ENCODE data around the gene VAMP4.

VAMP4 gene

DNA sequence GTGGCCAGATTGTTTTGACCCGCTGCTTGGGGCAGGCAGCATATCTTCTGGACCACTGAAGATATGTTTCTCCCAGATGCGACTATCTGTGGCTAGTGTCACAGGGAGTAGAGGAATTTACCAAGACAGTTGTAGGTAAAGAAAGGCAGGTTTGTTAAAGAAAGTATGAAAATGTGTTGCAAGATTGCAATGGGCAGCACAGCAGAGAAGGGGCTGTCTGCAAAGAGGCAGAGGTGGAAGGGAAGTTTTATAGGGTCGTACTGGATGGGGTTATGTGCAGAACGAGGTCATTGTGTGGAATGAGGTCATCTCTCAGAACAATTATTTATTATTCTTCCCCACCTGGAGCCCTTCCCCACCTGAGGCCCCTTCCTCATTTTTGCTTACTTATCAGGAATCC is 15.0 kb upstream of the VAMP4 start:
- Histone ChIP-seq H3K9ac (ENCODE audit: low read length) (no peak overlapping the region), H4K5ac (ENCODE audit: low read length) (no peak overlapping the region), H3K36me3 (ENCODE audit: control insufficient read depth, insufficient read depth, low read length) (no peaks in the 10 kb centered on the region), H3K27me3 (ENCODE audit: insufficient read depth, low read length, poor library complexity) (no peaks in the 10 kb centered on the region), H3K79me1 (ENCODE audit: low read length) (no peaks in the 10 kb centered on the region), H2BK120ac (ENCODE audit: low read depth, low read length) (no peak overlapping the region), H3K4me2 (ENCODE audit: low read length) (no peak overlapping the region), H3K4me1 (ENCODE audit: control insufficient read depth, low read depth, low read length) (no peaks in the 10 kb centered on the region), H2BK5ac (ENCODE audit: low read length) (no peak overlapping the region), H3K23ac (ENCODE audit: low read length) (no peak overlapping the region), H3K4me3 (ENCODE audit: low read length) (no peak overlapping the region), H3K79me2 (ENCODE audit: control insufficient read depth, insufficient read depth, low read length) (no peaks in the 10 kb centered on the region), H3K56ac (ENCODE audit: low read length) (no peak overlapping the region), H2BK15ac (replicated peaks; ENCODE audit: low read depth) (no peak overlapping the region), H4K8ac (ENCODE audit: low read depth, low read length) (no peak overlapping the region), H2AK5ac (ENCODE audit: low read length) (no peak overlapping the region), H3K18ac (ENCODE audit: low read length) (no peak overlapping the region), H3K4ac (ENCODE audit: low read depth, low read length) (no peak overlapping the region), H3K27ac (ENCODE audit: low read depth, low read length) (no peak overlapping the region)
- no CpG with 5 or more reads among the region's 4 CpGs for WGBS (ENCODE audit: extremely low coverage, insufficient coverage, low lambda C conversion rate)
- DNase-seq = no peak

GRCh38 chr1:171754971-171755370 is 13.1 kb upstream of the VAMP4 start:
- Histone ChIP-seq H3K79me2 (ENCODE audit: control insufficient read depth, insufficient read depth, low read length) (no peaks in the 10 kb centered on the region), H2BK15ac (replicated peaks; ENCODE audit: low read depth) (no peak overlapping the region), H3K56ac (ENCODE audit: low read length) (no peak overlapping the region), H3K9ac (ENCODE audit: low read length) (no peak overlapping the region), H3K4me3 (ENCODE audit: low read length) (no peak overlapping the region), H3K4ac (ENCODE audit: low read depth, low read length) (no peak overlapping the region), H3K23ac (ENCODE audit: low read length) (no peak overlapping the region), H3K79me1 (ENCODE audit: low read length) (no peaks in the 10 kb centered on the region), H2BK120ac (ENCODE audit: low read depth, low read length) (no peak overlapping the region), H2BK5ac (ENCODE audit: low read length) (no peak overlapping the region), H3K36me3 (ENCODE audit: control insufficient read depth, insufficient read depth, low read length) (no peaks in the 10 kb centered on the region), H3K27ac (ENCODE audit: low read depth, low read length) (no peak overlapping the region), H3K4me1 (ENCODE audit: control insufficient read depth, low read depth, low read length) (no peaks in the 10 kb centered on the region), H3K18ac (ENCODE audit: low read length) (no peak overlapping the region), H3K4me2 (ENCODE audit: low read length) (no peak overlapping the region), H2AK5ac (ENCODE audit: low read length) (no peak overlapping the region), H3K27me3 (ENCODE audit: insufficient read depth, low read length, poor library complexity) (no peaks in the 10 kb centered on the region), H4K8ac (ENCODE audit: low read depth, low read length) (no peak overlapping the region), H4K5ac (ENCODE audit: low read length) (no peak overlapping the region)
- DNase-seq = no peak
- no CpG with 5 or more reads among the region's 1 CpG for WGBS (ENCODE audit: extremely low coverage, insufficient coverage, low lambda C conversion rate)

DNA sequence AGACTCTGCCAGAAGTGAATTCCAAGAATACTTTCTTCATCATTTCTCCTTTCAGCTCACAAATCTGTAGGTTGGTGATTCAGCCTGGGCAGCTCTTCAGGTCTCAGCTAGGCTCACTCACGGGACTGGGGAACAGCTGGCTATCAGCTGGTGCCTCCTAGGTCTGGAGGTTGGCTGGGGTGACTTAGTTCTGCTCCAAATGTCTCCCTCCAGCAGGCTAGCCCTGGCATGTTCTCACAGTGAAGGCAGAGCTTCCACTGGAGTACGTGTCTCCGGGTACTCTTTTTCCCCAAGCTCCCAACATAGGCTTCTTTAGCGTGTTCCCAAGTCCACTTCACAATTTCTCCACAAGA is 12.5 kb upstream of the VAMP4 start:
- H2AK5ac ChIP-seq (ENCODE audit: low read length) = no peak overlapping the region
- H3K9ac ChIP-seq (ENCODE audit: low read length) = no peak overlapping the region
- no CpG with 5 or more reads among the region's 4 CpGs for WGBS (ENCODE audit: extremely low coverage, insufficient coverage, low lambda C conversion rate)
- H3K4me1 ChIP-seq (ENCODE audit: control insufficient read depth, low read depth, low read length) = no peaks in the 10 kb centered on the region
- H2BK15ac ChIP-seq (replicated peaks; ENCODE audit: low read depth) = no peak overlapping the region
- H3K56ac ChIP-seq (ENCODE audit: low read length) = no peak overlapping the region
- peak; percentile 29 for DNase-seq
- no peak overlapping the region for H3K4ac ChIP-seq (ENCODE audit: low read depth, low read length)
- no peak overlapping the region for H3K4me2 ChIP-seq (ENCODE audit: low read length)
- H3K4me3 ChIP-seq (ENCODE audit: low read length) = no peak overlapping the region
- no peak overlapping the region for H4K5ac ChIP-seq (ENCODE audit: low read length)
- no peak overlapping the region for H2BK120ac ChIP-seq (ENCODE audit: low read depth, low read length)
- no peak overlapping the region for H4K8ac ChIP-seq (ENCODE audit: low read depth, low read length)
- H3K23ac ChIP-seq (ENCODE audit: low read length) = no peak overlapping the region
- no peaks in the 10 kb centered on the region for H3K79me2 ChIP-seq (ENCODE audit: control insufficient read depth, insufficient read depth, low read length)
- no peak overlapping the region for H3K18ac ChIP-seq (ENCODE audit: low read length)
- H3K27me3 ChIP-seq (ENCODE audit: insufficient read depth, low read length, poor library complexity) = no peaks in the 10 kb centered on the region
- no peaks in the 10 kb centered on the region for H3K36me3 ChIP-seq (ENCODE audit: control insufficient read depth, insufficient read depth, low read length)
- no peak overlapping the region for H2BK5ac ChIP-seq (ENCODE audit: low read length)
- no peak overlapping the region for H3K27ac ChIP-seq (ENCODE audit: low read depth, low read length)
- no peaks in the 10 kb centered on the region for H3K79me1 ChIP-seq (ENCODE audit: low read length)

GRCh38 chr1:171753685-171754352 is 12.0 kb upstream of the VAMP4 start:
- no peak overlapping the region for H4K5ac ChIP-seq (ENCODE audit: low read length)
- H3K4me1 ChIP-seq (ENCODE audit: control insufficient read depth, low read depth, low read length) = no peaks in the 10 kb centered on the region
- no peak overlapping the region for H4K8ac ChIP-seq (ENCODE audit: low read depth, low read length)
- no peak overlapping the region for H3K27ac ChIP-seq (ENCODE audit: low read depth, low read length)
- H2AK5ac ChIP-seq (ENCODE audit: low read length) = no peak overlapping the region
- no peak overlapping the region for H2BK15ac ChIP-seq (replicated peaks; ENCODE audit: low read depth)
- no peaks in the 10 kb centered on the region for H3K79me2 ChIP-seq (ENCODE audit: control insufficient read depth, insufficient read depth, low read length)
- no peak overlapping the region for H3K4me3 ChIP-seq (ENCODE audit: low read length)
- no CpG with 5 or more reads among the region's 4 CpGs for WGBS (ENCODE audit: extremely low coverage, insufficient coverage, low lambda C conversion rate)
- no peak overlapping the region for H2BK120ac ChIP-seq (ENCODE audit: low read depth, low read length)
- H3K27me3 ChIP-seq (ENCODE audit: insufficient read depth, low read length, poor library complexity) = no peaks in the 10 kb centered on the region
- DNase-seq = no peak
- no peak overlapping the region for H3K9ac ChIP-seq (ENCODE audit: low read length)
- no peak overlapping the region for H3K23ac ChIP-seq (ENCODE audit: low read length)
- no peak overlapping the region for H3K4me2 ChIP-seq (ENCODE audit: low read length)
- no peak overlapping the region for H3K4ac ChIP-seq (ENCODE audit: low read depth, low read length)
- H3K79me1 ChIP-seq (ENCODE audit: low read length) = no peaks in the 10 kb centered on the region
- H3K56ac ChIP-seq (ENCODE audit: low read length) = no peak overlapping the region
- H3K18ac ChIP-seq (ENCODE audit: low read length) = no peak overlapping the region
- no peaks in the 10 kb centered on the region for H3K36me3 ChIP-seq (ENCODE audit: control insufficient read depth, insufficient read depth, low read length)
- no peak overlapping the region for H2BK5ac ChIP-seq (ENCODE audit: low read length)

DNA sequence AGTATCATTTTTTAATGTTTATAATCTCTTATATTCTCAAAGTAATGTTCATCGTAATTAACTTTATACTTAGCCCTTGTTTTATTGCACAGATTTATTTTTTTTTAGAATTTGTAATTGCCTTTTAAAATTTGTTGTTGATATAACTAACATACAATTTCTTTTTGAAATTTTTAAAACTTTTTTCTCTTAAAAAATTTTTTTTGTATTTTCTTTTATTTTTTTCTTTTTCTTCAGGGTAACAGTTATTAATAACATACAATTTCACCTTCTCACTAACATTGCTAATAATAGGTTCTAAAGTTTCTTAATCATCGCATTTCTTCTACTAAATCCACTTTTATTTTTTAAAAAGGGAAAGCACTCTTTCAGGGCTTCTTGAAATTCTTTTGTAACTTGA is 11.3 kb upstream of the VAMP4 start:
- Histone ChIP-seq H3K4ac (ENCODE audit: low read depth, low read length) (no peak overlapping the region), H3K4me3 (ENCODE audit: low read length) (no peak overlapping the region), H3K79me1 (ENCODE audit: low read length) (no peaks in the 10 kb centered on the region), H4K8ac (ENCODE audit: low read depth, low read length) (no peak overlapping the region), H3K18ac (ENCODE audit: low read length) (no peak overlapping the region), H2AK5ac (ENCODE audit: low read length) (no peak overlapping the region), H4K5ac (ENCODE audit: low read length) (no peak overlapping the region), H3K56ac (ENCODE audit: low read length) (no peak overlapping the region), H3K4me2 (ENCODE audit: low read length) (no peak overlapping the region), H3K36me3 (ENCODE audit: control insufficient read depth, insufficient read depth, low read length) (no peaks in the 10 kb centered on the region), H2BK5ac (ENCODE audit: low read length) (no peak overlapping the region), H3K23ac (ENCODE audit: low read length) (no peak overlapping the region), H3K79me2 (ENCODE audit: control insufficient read depth, insufficient read depth, low read length) (no peaks in the 10 kb centered on the region), H3K4me1 (ENCODE audit: control insufficient read depth, low read depth, low read length) (no peaks in the 10 kb centered on the region), H2BK15ac (replicated peaks; ENCODE audit: low read depth) (no peak overlapping the region), H3K27me3 (ENCODE audit: insufficient read depth, low read length, poor library complexity) (no peaks in the 10 kb centered on the region), H2BK120ac (ENCODE audit: low read depth, low read length) (no peak overlapping the region), H3K27ac (ENCODE audit: low read depth, low read length) (no peak overlapping the region), H3K9ac (ENCODE audit: low read length) (no peak overlapping the region)
- no peak for DNase-seq
- 100% methylated on average over 1 of the region's 2 CpGs for WGBS (ENCODE audit: extremely low coverage, insufficient coverage, low lambda C conversion rate)

GRCh38 chr1:171751221-171751620 is 9.4 kb upstream of the VAMP4 start:
- H3K27me3 ChIP-seq (ENCODE audit: insufficient read depth, low read length, poor library complexity) = no peaks in the 10 kb centered on the region
- H2BK5ac ChIP-seq (ENCODE audit: low read length) = no peak overlapping the region
- no peak overlapping the region for H3K4me3 ChIP-seq (ENCODE audit: low read length)
- no peaks in the 10 kb centered on the region for H3K79me1 ChIP-seq (ENCODE audit: low read length)
- H4K8ac ChIP-seq (ENCODE audit: low read depth, low read length) = no peak overlapping the region
- H3K18ac ChIP-seq (ENCODE audit: low read length) = no peak overlapping the region
- no peak overlapping the region for H3K4ac ChIP-seq (ENCODE audit: low read depth, low read length)
- no peak overlapping the region for H3K9ac ChIP-seq (ENCODE audit: low read length)
- no peak overlapping the region for H3K23ac ChIP-seq (ENCODE audit: low read length)
- H3K4me1 ChIP-seq (ENCODE audit: control insufficient read depth, low read depth, low read length) = no peaks in the 10 kb centered on the region
- no peak overlapping the region for H2BK15ac ChIP-seq (replicated peaks; ENCODE audit: low read depth)
- no peak overlapping the region for H3K4me2 ChIP-seq (ENCODE audit: low read length)
- H3K56ac ChIP-seq (ENCODE audit: low read length) = no peak overlapping the region
- H2BK120ac ChIP-seq (ENCODE audit: low read depth, low read length) = no peak overlapping the region
- H2AK5ac ChIP-seq (ENCODE audit: low read length) = no peak overlapping the region
- H4K5ac ChIP-seq (ENCODE audit: low read length) = no peak overlapping the region
- H3K36me3 ChIP-seq (ENCODE audit: control insufficient read depth, insufficient read depth, low read length) = no peaks in the 10 kb centered on the region
- WGBS (ENCODE audit: extremely low coverage, insufficient coverage, low lambda C conversion rate) = no CpG with 5 or more reads among the region's 6 CpGs
- no peaks in the 10 kb centered on the region for H3K79me2 ChIP-seq (ENCODE audit: control insufficient read depth, insufficient read depth, low read length)
- no peak overlapping the region for H3K27ac ChIP-seq (ENCODE audit: low read depth, low read length)
- no peak for DNase-seq

All from mesendoderm (in vitro differentiated cells).